ENCODE data around the gene FAM216A. TPM values are rescaled to one million over a fixed set of nuclear protein-coding genes. Genes with fewer than 3 reads are reported as not detected.
"Not testable (repeated sequence)": the region's sequence is repeated elsewhere in the genome, so short reads cannot be mapped to it uniquely, and the experiment has no call there.

Gene FAM216A
- total RNA-seq, 4 donors from 2014 or later = 0.82 to 3.5 (median 2.2) TPM

DNA sequence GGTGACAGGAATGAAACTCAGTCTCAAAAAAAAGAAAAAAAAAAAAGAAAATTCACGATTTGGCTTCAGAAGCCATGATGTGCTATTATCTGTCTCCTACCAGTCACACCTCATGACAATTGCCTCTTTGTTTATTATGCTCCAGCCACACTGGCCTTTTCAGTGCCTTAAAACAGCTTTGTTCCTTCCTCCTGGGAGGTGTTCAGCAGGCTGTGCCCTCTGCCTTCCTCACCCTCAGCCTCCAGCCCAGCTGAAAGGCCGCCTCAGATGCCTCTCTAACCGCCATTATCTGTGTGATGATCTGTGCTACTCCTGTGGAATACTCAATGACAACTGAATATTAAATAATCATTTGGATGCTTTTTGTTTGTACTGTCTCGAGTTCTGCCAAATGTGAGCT lies 9.9 kb upstream of the FAM216A start:
- no peak for ATAC-seq
- H3K9me3 ChIP-seq = no peaks in the 10 kb centered on the region
- H3K36me3 ChIP-seq = peaks cover 0 to 52% of the 10 kb centered on the region in 2 donors
- no peak overlapping the region for H3K4me3 ChIP-seq
- no peaks in the 10 kb centered on the region for H3K27me3 ChIP-seq
- no peak for TF ChIP-seq POLR2A (IDR thresholded peaks at IDR 0.05)
- TF ChIP-seq, protein P1, sequence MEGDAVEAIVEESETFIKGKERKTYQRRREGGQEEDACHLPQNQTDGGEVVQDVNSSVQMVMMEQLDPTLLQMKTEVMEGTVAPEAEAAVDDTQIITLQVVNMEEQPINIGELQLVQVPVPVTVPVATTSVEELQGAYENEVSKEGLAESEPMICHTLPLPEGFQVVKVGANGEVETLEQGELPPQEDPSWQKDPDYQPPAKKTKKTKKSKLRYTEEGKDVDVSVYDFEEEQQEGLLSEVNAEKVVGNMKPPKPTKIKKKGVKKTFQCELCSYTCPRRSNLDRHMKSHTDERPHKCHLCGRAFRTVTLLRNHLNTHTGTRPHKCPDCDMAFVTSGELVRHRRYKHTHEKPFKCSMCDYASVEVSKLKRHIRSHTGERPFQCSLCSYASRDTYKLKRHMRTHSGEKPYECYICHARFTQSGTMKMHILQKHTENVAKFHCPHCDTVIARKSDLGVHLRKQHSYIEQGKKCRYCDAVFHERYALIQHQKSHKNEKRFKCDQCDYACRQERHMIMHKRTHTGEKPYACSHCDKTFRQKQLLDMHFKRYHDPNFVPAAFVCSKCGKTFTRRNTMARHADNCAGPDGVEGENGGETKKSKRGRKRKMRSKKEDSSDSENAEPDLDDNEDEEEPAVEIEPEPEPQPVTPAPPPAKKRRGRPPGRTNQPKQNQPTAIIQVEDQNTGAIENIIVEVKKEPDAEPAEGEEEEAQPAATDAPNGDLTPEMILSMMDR (IDR thresholded peaks at IDR 0.05 in 4 of 5, conservative IDR thresholded peaks at IDR 0.05 in 1 of 5) = no peak
- no peak for DNase-seq
- in situ Hi-C loops (cut with MboI; ENCODE audit: low sequenced_read_pairs in 4 of 4) (loop anchor here in 3 of 4 donors (10.0 to 25.0 kb wide), 3 partner anchors 46 to 426 kb away; partner anchors contain the start of genes CCDC63 (in 1 of the 3), RAD9B (in 1 of the 3) and VPS29 (in 1 of the 3)), intact Hi-C loops (cut with DNase I; ENCODE audit: low total_unique reads) (no loop called here)
- H3K27ac ChIP-seq = no peak overlapping the region
- peaks cover 5 to 6% of the 10 kb centered on the region in 2 donors for H3K4me1 ChIP-seq

DNA sequence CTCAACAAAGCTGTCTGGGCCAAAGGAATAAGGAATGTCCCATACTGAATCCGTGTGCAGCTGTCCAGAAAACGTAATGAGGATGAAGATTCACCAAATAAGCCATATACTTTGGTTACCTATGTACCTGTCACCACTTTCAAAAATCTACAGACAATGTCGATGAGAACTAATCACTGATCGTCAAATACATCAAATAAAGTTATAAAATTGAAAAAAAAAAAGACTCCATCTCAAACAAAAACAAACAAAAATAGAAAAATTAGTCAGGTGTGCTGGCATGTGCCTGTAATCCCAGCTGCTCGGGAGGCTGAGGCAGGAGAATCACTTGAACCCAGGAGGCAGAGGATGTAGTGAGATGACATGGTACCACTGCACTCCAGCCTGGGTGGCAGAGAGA lies 7.5 kb upstream of the FAM216A start:
- ATAC-seq; H3K27me3 ChIP-seq; H3K4me3 ChIP-seq; H3K27ac ChIP-seq; intact Hi-C loops (cut with DNase I; ENCODE audit: low total_unique reads); H3K4me1 ChIP-seq; H3K9me3 ChIP-seq; DNase-seq: not testable (repeated sequence)
- H3K36me3 ChIP-seq = peaks cover 0 to 49% of the 10 kb centered on the region in 2 donors
- in situ Hi-C loops (cut with MboI; ENCODE audit: low sequenced_read_pairs in 4 of 4) = loop anchor here in 1 of 4 donors (25.0 kb wide), 1 partner anchor 376 kb away; the partner anchor contains the start of gene CCDC63

DNA sequence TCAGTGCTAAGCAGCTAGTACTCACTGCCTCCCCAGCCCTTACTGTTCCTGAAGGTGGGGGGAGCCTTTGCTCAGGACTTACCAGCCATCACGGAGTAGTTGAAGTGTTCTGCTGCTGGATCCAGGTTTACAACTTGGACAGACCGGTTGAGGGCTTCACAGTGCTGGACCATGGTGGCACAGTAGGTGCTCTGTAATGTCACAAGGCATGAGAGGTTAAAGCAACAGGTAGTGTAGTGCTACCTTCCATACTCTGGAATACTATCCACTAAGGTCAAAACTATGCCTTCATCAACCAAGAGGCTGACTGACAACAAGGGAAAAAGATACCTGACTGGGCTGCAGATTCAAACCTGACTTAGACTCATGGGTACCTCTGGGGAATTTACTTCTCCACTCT lies 3.6 kb upstream of the FAM216A start:
- in situ Hi-C loops (cut with MboI; ENCODE audit: low sequenced_read_pairs in 4 of 4) (loop anchor here in 2 of 4 donors (5.0 to 25.0 kb wide), 2 partner anchors 37 to 372 kb away; partner anchors contain the start of genes CCDC63 (in 1 of the 2), RAD9B (in 1 of the 2) and VPS29 (in 1 of the 2)), intact Hi-C loops (cut with DNase I; ENCODE audit: low total_unique reads) (loop anchor here (5.0 kb wide), 1 partner anchor 422 kb away; no protein-coding TSS in a partner anchor)
- no peak for ATAC-seq
- Histone ChIP-seq H3K9me3 (no peaks in the 10 kb centered on the region), H3K4me3 (no peak overlapping the region), H3K36me3 (peaks cover 0 to 35% of the 10 kb centered on the region in 2 donors), H3K27ac (no peak overlapping the region), H3K27me3 (no peaks in the 10 kb centered on the region), H3K4me1 (peaks cover 15 to 25% of the 10 kb centered on the region in 2 donors)
- DNase-seq = no peak
- TF ChIP-seq, protein P1 (IDR thresholded peaks at IDR 0.05 in 4 of 5, conservative IDR thresholded peaks at IDR 0.05 in 1 of 5) = no peak
- TF ChIP-seq POLR2A (IDR thresholded peaks at IDR 0.05) = no peak

DNA sequence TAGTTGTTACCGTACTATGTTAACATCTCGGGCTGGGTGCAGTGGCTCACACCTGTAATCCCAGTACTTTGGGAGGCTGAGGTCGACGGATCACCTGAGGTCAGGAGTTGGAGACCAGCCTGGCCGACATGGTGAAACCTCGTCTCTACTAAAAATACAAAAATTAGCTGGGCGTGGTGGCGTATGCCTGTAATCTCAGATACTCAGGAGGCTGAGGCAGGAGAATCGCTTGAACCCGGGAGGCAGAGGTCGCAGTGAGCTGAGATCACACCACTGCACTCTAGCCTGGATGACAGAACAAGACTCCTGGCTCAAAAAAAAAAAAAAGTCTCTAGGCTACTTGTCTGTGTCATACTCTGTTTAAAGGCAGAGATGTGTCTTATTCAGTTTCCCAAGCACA lies 2.9 kb upstream of the FAM216A start:
- in situ Hi-C loops (cut with MboI; ENCODE audit: low sequenced_read_pairs in 4 of 4) = loop anchor here in 2 of 4 donors (5.0 to 25.0 kb wide), 2 partner anchors 37 to 372 kb away; partner anchors contain the start of genes CCDC63 (in 1 of the 2), RAD9B (in 1 of the 2) and VPS29 (in 1 of the 2)
- not testable (repeated sequence) for H3K27me3 ChIP-seq, ATAC-seq, H3K4me3 ChIP-seq, DNase-seq, H3K27ac ChIP-seq, H3K9me3 ChIP-seq
- Histone ChIP-seq H3K4me1 (peaks cover 15 to 25% of the 10 kb centered on the region in 2 donors), H3K36me3 (peaks cover 0 to 35% of the 10 kb centered on the region in 2 donors)
- intact Hi-C loops (cut with DNase I; ENCODE audit: low total_unique reads) = loop anchor here (5.0 kb wide), 1 partner anchor 422 kb away; no protein-coding TSS in a partner anchor

DNA sequence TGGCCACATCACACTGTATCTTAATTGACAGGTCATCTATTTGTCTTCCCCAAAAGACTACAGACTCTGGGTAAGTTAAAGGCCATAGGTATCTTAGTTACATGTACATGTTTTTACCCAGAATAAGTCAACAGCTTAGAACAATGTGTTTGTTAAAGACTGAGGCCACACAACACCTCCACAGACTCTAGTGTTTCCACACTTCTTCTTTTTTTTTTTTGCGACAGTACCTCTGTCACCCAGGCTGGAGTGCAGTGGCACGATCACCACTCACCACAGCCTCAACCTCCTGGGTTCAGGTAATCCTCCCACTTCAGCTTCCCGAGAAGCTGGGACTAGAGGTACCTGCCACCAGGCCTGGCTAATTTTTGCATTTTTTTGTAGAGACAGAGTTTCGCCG lies 1.9 kb upstream of the FAM216A start:
- ATAC-seq = no peak
- DNase-seq = no peak
- Histone ChIP-seq H3K9me3 (no peaks in the 10 kb centered on the region), H3K4me1 (peaks cover 15 to 25% of the 10 kb centered on the region in 2 donors), H3K36me3 (peaks cover 0 to 30% of the 10 kb centered on the region in 2 donors), H3K27me3 (no peaks in the 10 kb centered on the region), H3K27ac (peak overlapping the region; percentile 86 to 90 (median 88)), H3K4me3 (peak overlapping the region in 3 of 4 donors; percentile 68 to 89 (median 78))
- TF ChIP-seq POLR2A (IDR thresholded peaks at IDR 0.05) = no peak
- TF ChIP-seq, protein P1 (IDR thresholded peaks at IDR 0.05 in 4 of 5, conservative IDR thresholded peaks at IDR 0.05 in 1 of 5) = no peak
- in situ Hi-C loops (cut with MboI; ENCODE audit: low sequenced_read_pairs in 4 of 4) (loop anchor here in 2 of 4 donors (5.0 to 25.0 kb wide), 2 partner anchors 36 to 371 kb away; partner anchors contain the start of genes CCDC63 (in 1 of the 2), RAD9B (in 1 of the 2) and VPS29 (in 1 of the 2)), intact Hi-C loops (cut with DNase I; ENCODE audit: low total_unique reads) (loop anchor here (5.0 kb wide), 1 partner anchor 421 kb away; no protein-coding TSS in a partner anchor)

Data from gastrocnemius medialis (tissue), 4 donors.